Activated T-helper 1 cell treated with anti-CD3 and anti-CD28 coated beads, Interleukin-12 subunit alpha, Interleukin-12 subunit beta, Interleukin-2, Interleukin-4 antibody, amounts not matched to agents 30 ng/mL and 10 ng/mL and 1 ng/mL, durations not matched to agents 14 hours and 24 hours and 36 hours (primary cell): Measurements from ENCODE around the gene OMG. TPM values are rescaled to one million over a fixed set of nuclear protein-coding genes. Genes with fewer than 3 reads are reported as not detected.
"Not testable (repeated sequence)": the region's sequence is repeated elsewhere in the genome, so short reads cannot be mapped to it uniquely, and the experiment has no call there.

ENCODE experiments used
- DNase-seq: peaks from one replicate; pipeline ENCODE4 v3.0.0; 2021; ENCODE audit warnings: low spot score
- H3K27ac Mint-ChIP-seq: one replicate; pipeline ENCODE4 v1.8.0; 2021; ENCODE audit warnings: mild to moderate bottlenecking, mixed read lengths
- H3K27me3 Mint-ChIP-seq: one replicate; pipeline ENCODE4 v1.8.0; 2022; ENCODE audit warnings: mild to moderate bottlenecking, moderate library complexity, mixed read lengths; ENCODE audit not compliant: insufficient read depth
- H3K36me3 Mint-ChIP-seq: one replicate; pipeline ENCODE4 v1.8.0; 2021; ENCODE audit warnings: low read depth, mixed read lengths
- H3K4me1 Mint-ChIP-seq: one replicate; pipeline ENCODE4 v1.8.0; 2021; ENCODE audit warnings: low read depth, mixed read lengths
- H3K4me3 Mint-ChIP-seq: one replicate; pipeline ENCODE4 v1.8.0; 2021; ENCODE audit warnings: mild to moderate bottlenecking, moderate library complexity, mixed read lengths
- H3K9me3 Mint-ChIP-seq: one replicate; pipeline ENCODE4 v1.8.0; 2021; ENCODE audit warnings: mixed read lengths
- intact Hi-C: fragments of 100-400 bp; cut with micrococcal nuclease; formaldehyde crosslinking; loops from one replicate; pipeline ENCODE4 v1.15.1; 2024
- total RNA-seq: library from RNA; stranded (reverse); gene quantifications from 2 replicates; pipeline ENCODE4 v1.2.3, GENCODE V29; 2022

OMG gene
- total RNA-seq, 1 donor from 2014 or later = 0.10 TPM

DNA sequence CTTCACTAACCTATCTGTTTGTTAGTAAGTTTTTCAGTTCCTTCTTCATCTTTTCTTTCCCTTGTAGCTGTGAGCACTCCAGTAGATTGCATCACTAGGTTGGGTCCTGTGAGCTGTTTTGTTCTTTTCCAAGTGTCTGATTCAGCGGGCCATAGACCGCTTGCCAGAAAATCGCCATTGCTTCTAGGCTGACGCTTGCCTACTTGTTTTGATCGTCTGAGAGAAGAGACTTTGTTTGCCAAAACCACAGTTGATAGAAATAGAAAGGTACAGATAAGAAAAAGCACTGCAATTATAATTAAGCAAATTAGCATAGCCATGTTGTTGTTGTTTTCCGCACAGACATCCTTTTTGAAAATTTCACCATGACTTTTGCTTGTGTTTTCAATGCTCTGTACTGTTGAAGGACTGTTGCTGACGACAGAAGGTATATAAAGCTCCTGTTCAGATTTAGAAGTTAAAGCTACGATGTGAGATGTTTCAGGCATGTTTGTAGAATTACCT, 21.3 kb upstream of the OMG start:
- intact Hi-C loops = loop anchor here (2.0 to 10.0 kb wide), 3 partner anchors 174 to 494 kb away; partner anchors contain the start of genes CRLF3 and NF1
- no peaks in the 10 kb centered on the region for H3K27me3 Mint-ChIP-seq
- H3K27ac Mint-ChIP-seq = peak overlapping the region; percentile 92
- peaks cover 66% of the 10 kb centered on the region for H3K4me1 Mint-ChIP-seq
- DNase-seq = peak; percentile 46
- H3K9me3 Mint-ChIP-seq = peaks cover 6% of the 10 kb centered on the region
- H3K36me3 Mint-ChIP-seq = peaks cover 24% of the 10 kb centered on the region
- H3K4me3 Mint-ChIP-seq = peak overlapping the region; percentile 88

DNA sequence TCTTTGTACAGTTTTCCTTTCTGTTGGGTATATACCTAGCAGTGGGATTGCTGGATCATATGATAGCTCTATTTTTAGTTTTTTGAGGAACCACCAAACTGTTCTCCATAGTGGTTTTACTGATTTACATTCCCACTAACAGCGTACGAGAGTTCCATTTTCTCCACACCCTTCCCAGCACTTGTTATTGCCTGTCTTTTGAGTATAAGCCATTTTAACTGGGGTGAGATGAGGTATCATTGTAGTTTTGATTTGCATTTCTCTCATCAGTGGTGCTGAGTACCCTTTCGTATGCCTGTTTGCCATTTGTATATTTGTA, 17.7 kb upstream of the OMG start:
- Mint-ChIP-seq H3K4me1 (peaks cover 74% of the 10 kb centered on the region), H3K36me3 (peaks cover 29% of the 10 kb centered on the region), H3K27me3 (no peaks in the 10 kb centered on the region), H3K9me3 (peaks cover 6% of the 10 kb centered on the region), H3K4me3 (peak overlapping the region; percentile 92), H3K27ac (peak overlapping the region; percentile 90)
- intact Hi-C loops = loop anchor here (5.0 to 10.0 kb wide), 2 partner anchors 58 to 220 kb away; partner anchors contain the start of gene NF1
- no peak for DNase-seq

DNA sequence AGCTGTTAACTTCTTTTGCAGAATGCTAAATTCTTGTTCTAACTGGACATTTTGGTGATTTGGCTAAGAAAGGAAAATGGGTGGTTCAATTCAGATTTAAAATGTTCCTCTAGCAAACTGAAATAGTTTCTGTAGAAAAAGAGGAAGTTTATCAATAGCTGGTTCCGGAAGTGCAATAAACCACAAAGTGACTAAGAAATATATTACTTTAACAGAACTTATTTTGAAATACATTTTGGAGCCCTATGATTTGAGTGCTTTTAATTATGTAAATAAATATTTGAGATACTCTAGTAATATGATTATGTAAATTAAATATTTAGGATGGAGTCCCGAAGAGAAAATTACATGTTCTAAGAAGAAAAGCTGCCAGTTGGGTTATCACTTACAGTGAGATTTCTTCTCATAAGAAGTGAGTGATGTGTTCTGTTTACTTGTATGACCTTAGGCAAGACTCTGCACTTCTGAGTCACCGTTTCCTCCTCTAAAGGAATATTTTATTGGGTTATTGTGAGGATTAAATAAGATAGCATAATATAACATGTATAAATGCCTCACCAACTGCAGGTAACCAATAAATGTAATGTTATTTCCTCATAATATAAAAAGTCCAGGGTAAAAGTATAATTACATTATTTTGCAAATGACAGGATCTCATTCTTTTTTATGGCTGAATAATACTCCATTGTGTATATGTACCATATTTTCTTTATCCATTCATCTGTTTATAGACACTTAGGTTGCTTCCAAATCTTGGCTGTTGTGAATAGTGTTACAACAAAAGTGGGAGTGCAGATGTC, 17.1 kb upstream of the OMG start, which contains the start of gene EVI2B:
TSS of gene EVI2B (minus strand) at position 73 of the 800 bp plus-strand sequence. CDS start 8,445 bp downstream, outside the sequence.
- H3K27me3 Mint-ChIP-seq = no peaks in the 10 kb centered on the region

DNA sequence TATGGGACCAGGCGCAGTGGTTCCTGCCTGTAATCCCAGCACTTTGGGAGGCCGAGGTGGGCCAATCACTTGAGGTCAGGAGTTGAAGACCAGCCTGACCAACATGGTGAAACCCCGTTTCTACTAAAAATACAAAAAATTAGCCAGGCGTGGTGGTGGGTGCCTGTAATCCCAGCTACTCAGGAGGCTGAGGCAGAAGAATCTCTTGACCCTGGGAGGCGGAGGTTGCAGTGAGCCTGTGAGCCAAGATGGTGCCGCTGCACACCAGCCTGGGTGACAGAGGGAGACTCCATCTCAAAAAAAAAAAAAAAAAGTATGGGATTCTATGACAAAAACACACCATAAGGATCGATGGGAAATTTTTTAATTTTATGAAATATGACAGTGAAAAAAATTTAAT, 15.2 kb upstream of the OMG start:
- H3K4me1 Mint-ChIP-seq = peaks cover 74% of the 10 kb centered on the region
- not testable (repeated sequence) for DNase-seq, H3K9me3 Mint-ChIP-seq, H3K27me3 Mint-ChIP-seq
- peaks cover 21% of the 10 kb centered on the region for H3K36me3 Mint-ChIP-seq
- H3K27ac Mint-ChIP-seq = peak overlapping the region; percentile 92
- intact Hi-C loops = loop anchor here (5.0 to 10.0 kb wide), 2 partner anchors 60 to 217 kb away; partner anchors contain the start of gene NF1
- H3K4me3 Mint-ChIP-seq = peak overlapping the region; percentile 89

More for the DNA sequence above, 17.1 kb upstream of the OMG start, which contains the start of gene EVI2B:
- Mint-ChIP-seq H3K4me1 (peaks cover 74% of the 10 kb centered on the region), H3K36me3 (peaks cover 29% of the 10 kb centered on the region), H3K27ac (peak within 1 kb of the TSS; percentile 90), H3K4me3 (peak within 1 kb of the TSS; percentile 92), H3K9me3 (peaks cover 6% of the 10 kb centered on the region)
- DNase-seq = no peak
- intact Hi-C loops = loop anchor here (5.0 to 10.0 kb wide), 2 partner anchors 58 to 219 kb away; partner anchors contain the start of gene NF1

DNA sequence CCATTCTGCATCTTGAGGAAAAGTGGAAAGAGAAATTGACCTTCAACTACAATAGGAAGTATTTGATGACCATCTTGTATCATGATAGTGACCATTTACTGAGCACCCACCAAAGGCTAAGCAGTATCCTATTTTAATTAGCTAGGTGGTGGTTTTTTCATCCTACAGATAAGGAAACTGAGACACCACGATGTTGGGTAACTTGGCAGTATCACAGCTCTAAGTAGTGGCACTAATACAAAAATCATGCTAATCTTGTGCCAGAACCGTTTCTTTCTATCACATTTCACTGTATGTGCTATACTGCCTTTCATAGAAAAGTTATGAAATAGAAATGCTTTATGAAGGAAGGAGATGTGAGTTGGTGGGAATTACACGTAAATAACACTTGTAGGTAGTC, 14.5 kb upstream of the OMG start:
- Mint-ChIP-seq H3K9me3 (peaks cover 6% of the 10 kb centered on the region), H3K27me3 (no peaks in the 10 kb centered on the region), H3K27ac (peak overlapping the region; percentile 92), H3K4me3 (peak overlapping the region; percentile 89), H3K36me3 (peaks cover 17% of the 10 kb centered on the region), H3K4me1 (peaks cover 73% of the 10 kb centered on the region)
- intact Hi-C loops = loop anchor here (2.0 to 10.0 kb wide), 3 partner anchors 61 to 405 kb away; partner anchors contain the start of genes NF1 and TEFM
- no peak for DNase-seq

DNA sequence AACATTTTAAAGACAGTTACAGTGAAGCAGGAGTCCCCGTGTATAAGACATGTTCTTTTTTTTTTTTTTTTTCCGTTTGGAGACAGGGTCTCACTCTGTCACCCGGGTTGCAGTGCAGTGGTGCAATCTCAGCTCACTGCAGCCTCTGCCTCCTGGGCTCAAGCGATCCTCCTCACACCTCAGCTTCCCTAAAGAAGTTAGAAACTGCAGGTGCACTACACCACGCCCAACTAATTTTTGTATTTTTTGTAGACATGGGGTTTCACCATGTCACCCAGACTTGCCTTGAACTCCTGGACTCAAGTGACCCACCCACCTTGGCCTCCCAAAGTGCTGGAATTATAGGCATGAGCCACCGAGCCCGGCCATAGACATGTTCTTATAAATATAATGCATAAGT, 13.8 kb upstream of the OMG start:
- peaks cover 6% of the 10 kb centered on the region for H3K9me3 Mint-ChIP-seq
- H3K36me3 Mint-ChIP-seq = peaks cover 21% of the 10 kb centered on the region
- peak overlapping the region; percentile 92 for H3K27ac Mint-ChIP-seq
- peaks cover 73% of the 10 kb centered on the region for H3K4me1 Mint-ChIP-seq
- peak overlapping the region; percentile 89 for H3K4me3 Mint-ChIP-seq
- H3K27me3 Mint-ChIP-seq = no peaks in the 10 kb centered on the region
- DNase-seq = no peak
- intact Hi-C loops = loop anchor here (2.0 to 10.0 kb wide), 3 partner anchors 61 to 404 kb away; partner anchors contain the start of genes NF1 and TEFM

DNA sequence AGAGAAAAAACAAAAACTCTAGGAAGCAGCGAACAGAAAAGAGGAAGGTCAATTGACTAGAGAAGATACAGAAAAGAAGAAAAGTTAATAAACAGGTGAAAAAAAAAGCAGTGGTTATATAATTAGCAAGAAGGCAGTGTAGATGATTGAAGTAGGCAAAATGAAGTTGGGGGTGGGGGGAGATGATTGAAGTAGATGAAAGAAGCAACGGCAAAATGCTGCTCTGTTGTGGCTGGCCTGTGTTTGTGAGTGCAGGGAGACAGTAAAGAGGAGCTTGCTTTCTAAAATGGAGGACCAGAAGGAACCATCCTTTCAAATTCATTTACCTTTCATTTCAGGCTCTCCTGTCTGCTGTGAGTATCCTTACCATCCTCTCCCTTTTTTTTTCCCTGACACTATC, 13.2 kb upstream of the OMG start:
- H3K27me3 Mint-ChIP-seq = no peaks in the 10 kb centered on the region
- peak overlapping the region; percentile 94 for H3K27ac Mint-ChIP-seq
- H3K36me3 Mint-ChIP-seq = peaks cover 28% of the 10 kb centered on the region
- H3K9me3 Mint-ChIP-seq = peaks cover 6% of the 10 kb centered on the region
- no peak for DNase-seq
- intact Hi-C loops = loop anchor here (2.0 to 10.0 kb wide), 3 partner anchors 62 to 403 kb away; partner anchors contain the start of genes NF1 and TEFM
- H3K4me1 Mint-ChIP-seq = peaks cover 71% of the 10 kb centered on the region
- H3K4me3 Mint-ChIP-seq = peak overlapping the region; percentile 84

DNA sequence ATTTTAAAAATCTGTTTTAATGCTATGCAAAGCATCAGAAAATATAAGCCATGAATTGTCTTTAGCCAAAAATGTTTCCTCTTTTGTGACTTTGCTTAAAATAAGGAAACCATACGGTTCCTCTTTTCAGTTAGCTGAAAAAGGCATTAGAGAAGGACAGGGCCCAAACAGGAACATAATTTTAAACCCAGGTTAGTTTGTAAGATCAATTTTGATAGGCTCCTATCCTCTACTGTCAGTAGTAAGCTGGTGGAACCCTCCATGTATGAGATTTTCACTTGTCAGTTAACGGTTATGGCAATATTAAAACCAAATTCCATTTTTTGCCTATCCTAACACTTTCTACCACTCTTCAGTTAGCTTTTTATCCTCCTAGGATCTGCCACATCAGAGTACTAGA, 12.5 kb upstream of the OMG start:
- no peak for DNase-seq
- Mint-ChIP-seq H3K4me1 (peaks cover 70% of the 10 kb centered on the region), H3K36me3 (peaks cover 32% of the 10 kb centered on the region), H3K9me3 (peaks cover 4% of the 10 kb centered on the region), H3K4me3 (peak overlapping the region; percentile 84), H3K27me3 (no peaks in the 10 kb centered on the region), H3K27ac (peak overlapping the region; percentile 94)
- intact Hi-C loops = loop anchor here (5.0 kb wide), 1 partner anchor 337 kb away; the partner anchor contains the start of gene RNF135

DNA sequence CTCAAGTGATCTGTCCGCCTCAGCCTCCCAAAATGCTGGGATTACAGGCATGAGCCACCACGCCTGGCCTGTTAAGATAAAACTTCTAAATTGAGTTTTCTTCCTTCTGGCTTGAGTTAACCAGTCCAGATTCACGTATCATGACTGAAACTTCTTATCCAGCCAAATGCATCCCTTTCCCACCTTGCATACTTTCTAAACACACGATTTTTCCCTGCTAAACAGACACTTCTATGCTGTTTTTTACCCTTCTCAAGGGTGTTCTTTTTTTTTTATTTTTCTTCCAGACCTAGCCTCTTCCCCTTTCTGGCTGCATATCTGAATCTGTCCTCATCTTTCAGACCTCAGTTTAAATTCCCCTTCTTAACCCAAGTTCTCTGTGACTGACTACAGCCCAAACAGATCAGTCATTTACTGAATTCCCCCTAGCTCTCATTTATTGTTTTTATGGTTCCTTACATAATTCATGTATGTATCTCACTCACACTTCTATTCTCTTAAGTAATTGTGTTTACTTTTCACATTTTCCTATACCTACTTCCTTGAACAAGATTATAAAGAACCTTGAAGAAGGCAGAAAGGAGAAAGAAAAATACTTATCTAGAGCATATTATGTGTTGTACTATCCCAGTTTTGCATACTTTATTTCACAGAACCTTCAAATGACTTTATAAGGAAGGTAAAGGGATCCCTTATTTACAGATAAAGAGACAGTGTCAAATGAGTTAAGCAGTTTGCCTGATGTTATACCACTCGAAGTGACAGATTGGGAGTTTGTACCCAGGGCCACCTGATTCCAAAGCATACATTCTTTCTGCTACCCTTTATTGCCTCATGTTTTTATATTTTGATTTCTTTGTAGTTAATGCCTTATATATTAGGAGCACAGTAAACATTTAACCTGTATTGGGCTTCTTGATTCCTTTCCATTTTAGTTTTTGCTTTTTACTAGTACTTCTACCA, 11.6 kb upstream of the OMG start:
- peaks cover 39% of the 10 kb centered on the region for H3K36me3 Mint-ChIP-seq
- intact Hi-C loops = loop anchor here (1.0 to 5.0 kb wide), 2 partner anchors 13 to 336 kb away; partner anchors contain the start of genes EVI2A and RNF135

DNA sequence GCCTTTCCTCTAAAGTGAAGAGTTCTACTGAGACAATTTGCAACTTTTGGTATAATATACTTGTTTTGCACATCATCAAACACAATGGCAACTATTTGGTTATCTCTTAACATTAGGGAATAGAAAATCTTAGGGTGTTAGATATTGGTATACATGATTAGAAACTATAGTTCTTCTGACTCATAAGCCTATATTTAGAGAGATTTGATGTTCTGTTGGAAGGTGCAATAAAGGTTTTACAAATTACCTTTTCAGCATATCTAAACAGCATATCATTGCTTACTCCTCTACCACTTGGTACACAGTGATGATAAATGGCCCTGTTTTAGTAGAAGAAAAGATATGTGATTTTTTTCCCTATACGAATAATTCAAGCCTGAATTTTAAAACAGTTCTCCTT, 10.6 kb upstream of the OMG start:
- H3K27me3 Mint-ChIP-seq = no peaks in the 10 kb centered on the region
- peak overlapping the region; percentile 52 for H3K27ac Mint-ChIP-seq
- H3K4me1 Mint-ChIP-seq = peaks cover 65% of the 10 kb centered on the region
- H3K4me3 Mint-ChIP-seq = no peak overlapping the region
- no peak for DNase-seq
- H3K9me3 Mint-ChIP-seq = no peaks in the 10 kb centered on the region
- intact Hi-C loops = loop anchor here (1.0 to 5.0 kb wide), 2 partner anchors 14 to 335 kb away; partner anchors contain the start of genes EVI2A and RNF135
- peaks cover 44% of the 10 kb centered on the region for H3K36me3 Mint-ChIP-seq

More for the DNA sequence above, 11.6 kb upstream of the OMG start:
- Mint-ChIP-seq H3K27ac (peak overlapping the region; percentile 94), H3K27me3 (no peaks in the 10 kb centered on the region), H3K4me1 (peaks cover 65% of the 10 kb centered on the region), H3K9me3 (no peaks in the 10 kb centered on the region), H3K4me3 (peak overlapping the region; percentile 84)
- DNase-seq = no peak

DNA sequence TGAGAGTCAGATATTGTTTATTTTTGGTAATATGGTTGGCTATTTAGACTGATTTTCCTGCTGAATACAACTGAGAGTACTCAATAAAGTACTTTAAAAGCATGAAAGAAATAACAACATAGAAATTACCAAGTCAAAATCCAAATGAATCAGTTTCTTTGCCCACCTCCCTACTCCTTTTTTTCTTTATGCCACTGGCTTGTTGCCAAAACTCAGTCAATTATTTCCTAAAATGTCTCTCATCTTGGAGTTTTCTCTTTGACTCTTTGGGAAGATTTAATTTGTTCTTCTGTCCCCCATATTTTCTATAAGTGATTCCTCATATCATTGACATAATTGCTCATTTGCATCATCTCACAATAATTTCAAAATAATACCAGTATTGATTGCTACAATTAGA, 2.6 kb upstream of the OMG start:
- H3K36me3 Mint-ChIP-seq = peaks cover 21% of the 10 kb centered on the region
- H3K4me3 Mint-ChIP-seq = no peak overlapping the region
- DNase-seq = no peak

DNA sequence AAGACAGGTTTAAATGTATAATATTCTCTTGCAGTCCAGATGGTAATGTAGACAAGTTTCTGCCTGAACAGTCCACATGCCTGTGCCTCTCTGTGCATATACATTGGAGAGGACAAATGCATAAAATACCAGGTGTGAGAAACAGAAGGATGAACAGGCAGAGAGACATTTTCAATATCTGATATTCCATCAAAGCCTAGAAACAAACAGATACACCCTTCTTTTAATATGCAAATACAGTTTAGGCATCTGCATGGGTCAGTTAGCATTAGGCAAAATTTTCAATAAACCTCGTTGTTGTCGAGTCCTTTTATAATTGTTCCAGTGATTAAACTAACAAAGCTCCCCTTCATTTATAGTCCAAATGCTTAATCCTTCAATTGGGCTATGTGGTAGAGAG, 897 bp downstream of the OMG start:
- intact Hi-C loops = no loop called here
- Mint-ChIP-seq H3K4me1 (no peaks in the 10 kb centered on the region), H3K36me3 (peaks cover 8% of the 10 kb centered on the region), H3K27ac (no peak overlapping the region), H3K27me3 (no peaks in the 10 kb centered on the region), H3K9me3 (no peaks in the 10 kb centered on the region), H3K4me3 (no peak overlapping the region)
- DNase-seq = no peak

More for the DNA sequence above, 2.6 kb upstream of the OMG start:
- H3K27ac Mint-ChIP-seq = no peak overlapping the region
- H3K4me1 Mint-ChIP-seq = peaks cover 5% of the 10 kb centered on the region
- H3K27me3 Mint-ChIP-seq = no peaks in the 10 kb centered on the region
- no peaks in the 10 kb centered on the region for H3K9me3 Mint-ChIP-seq
- intact Hi-C loops = no loop called here
